ENCODE results near the gene PBX4.

PBX4 gene

GRCh38 chr19:19649155-19649554 lies 30.7 kb upstream of the PBX4 start:
- DNase-seq (ENCODE audit: low read depth): no peak

- no peak for DNase-seq (ENCODE audit: low read depth)
Measured at GRCh38 chr19:19647037-19647835, 28.7 kb upstream of the PBX4 start.

- DNase-seq (ENCODE audit: low read depth): no peak
Measured at GRCh38 chr19:19645233-19645870, 26.9 kb upstream of the PBX4 start.

DNA sequence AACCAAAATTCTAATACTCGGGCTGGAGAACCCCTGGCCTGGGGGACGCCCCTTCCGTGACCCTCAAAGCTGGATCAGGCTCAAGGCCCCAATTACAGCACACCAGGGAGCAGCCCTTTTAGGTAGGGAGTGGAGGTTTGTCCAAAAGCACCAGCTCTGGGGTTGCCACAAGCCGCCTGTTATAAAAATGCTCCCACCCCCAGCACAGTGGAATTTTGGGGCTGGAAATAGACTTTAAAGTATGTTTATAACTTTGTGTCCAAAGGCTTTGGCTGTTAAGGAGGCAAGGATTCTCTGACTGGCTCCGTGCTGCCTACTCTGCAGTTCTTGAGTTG lies 25.5 kb upstream of the PBX4 start:
- DNase-seq (ENCODE audit: low read depth): no peak

GRCh38 chr19:19643158-19644053 lies 24.9 kb upstream of the PBX4 start, which contains the start of gene GMIP:
Gene GMIP (minus strand): TSS chr19:19643657. CDS start chr19:19643529, 128 bp downstream.
- DNase-seq (ENCODE audit: low read depth): peak; percentile 63

DNA sequence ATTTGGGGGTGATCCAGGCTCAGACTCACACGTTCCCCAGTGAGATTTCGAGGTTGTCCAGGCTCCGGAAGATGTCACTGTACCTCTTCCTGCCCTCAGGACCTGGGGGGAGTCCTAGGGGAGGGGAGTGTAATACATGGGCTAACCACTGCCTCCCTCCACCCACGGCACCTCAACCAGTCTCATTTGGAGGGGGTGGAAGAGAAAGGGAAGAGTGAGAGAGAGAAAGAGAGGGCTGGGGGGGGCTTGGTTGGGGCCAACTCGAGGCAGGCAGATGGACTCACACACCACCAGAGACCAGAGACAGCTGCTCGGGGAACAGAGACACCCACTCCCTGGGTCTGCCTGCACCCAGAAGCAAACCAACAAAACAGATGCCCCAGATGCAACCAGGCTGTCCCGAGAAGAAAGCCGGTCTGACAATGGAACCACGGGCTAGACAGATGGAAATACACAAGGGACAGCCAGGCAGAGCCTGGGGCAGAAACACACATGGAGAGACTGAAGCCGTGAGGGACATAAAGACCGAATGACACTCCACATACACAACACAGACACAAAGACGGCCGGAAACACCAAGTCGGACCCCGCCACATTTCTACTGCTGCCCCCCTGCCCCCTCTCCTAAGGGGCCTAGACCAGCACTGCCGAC lies 24.1 kb upstream of the PBX4 start:
- DNase-seq (ENCODE audit: low read depth): peak; percentile 37

- DNase-seq (ENCODE audit: low read depth): no peak
Measured at GRCh38 chr19:19637523-19638251, 19.2 kb upstream of the PBX4 start.

DNA sequence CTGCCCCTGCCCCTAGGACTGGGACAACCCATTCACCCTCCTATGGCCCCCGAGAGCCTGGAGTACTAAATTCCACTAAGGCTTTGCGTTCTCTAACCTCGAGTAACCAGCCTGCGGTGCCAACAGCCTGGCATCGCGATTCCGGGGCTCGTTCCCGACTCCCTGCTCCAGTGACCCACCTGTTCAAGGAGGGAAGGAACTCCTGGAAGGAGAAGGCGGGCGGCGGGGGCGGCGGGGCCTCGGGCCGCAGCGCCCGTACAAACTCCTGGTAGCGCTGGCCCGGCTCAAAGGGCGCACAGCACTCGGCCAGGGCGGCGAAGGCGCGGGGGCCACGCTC lies 18.7 kb upstream of the PBX4 start:
- no peak for DNase-seq (ENCODE audit: low read depth)

DNA sequence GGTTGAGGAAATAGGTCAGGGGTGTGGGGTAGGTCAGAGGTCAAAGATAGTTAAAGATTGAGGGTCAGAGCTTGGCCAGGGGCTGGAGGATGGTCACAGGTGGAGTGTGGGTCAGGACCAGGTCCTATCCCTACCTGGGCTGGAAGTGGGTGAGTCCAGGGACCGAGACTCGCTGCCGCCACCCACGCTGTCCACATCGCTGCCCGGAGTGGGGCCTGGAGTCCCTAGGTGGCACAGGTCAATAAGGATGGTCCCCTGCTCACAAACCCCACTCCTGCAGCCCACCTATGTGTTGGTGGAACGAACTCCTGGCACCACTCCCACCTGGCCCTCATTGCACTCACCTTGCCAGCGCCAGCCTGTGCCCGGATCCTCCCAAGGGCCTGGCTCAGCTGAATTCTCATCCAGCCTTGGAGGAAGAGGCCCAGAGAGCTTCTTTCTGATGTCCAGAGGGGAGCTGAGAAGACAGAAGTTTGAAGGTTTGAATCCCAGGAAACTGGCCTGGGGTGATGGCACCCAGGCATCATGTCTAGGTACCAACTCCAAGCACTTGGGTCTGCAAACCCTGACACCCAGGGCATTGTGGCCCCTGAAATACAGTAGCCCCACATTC lies 18.2 kb upstream of the PBX4 start:
- no peak for DNase-seq (ENCODE audit: low read depth)

GRCh38 chr19:19635313-19635702 lies 16.8 kb upstream of the PBX4 start:
- no peak for DNase-seq (ENCODE audit: low read depth)

- no peak for DNase-seq (ENCODE audit: low read depth)
Measured at GRCh38 chr19:19634516-19635312, 16.2 kb upstream of the PBX4 start.

DNA sequence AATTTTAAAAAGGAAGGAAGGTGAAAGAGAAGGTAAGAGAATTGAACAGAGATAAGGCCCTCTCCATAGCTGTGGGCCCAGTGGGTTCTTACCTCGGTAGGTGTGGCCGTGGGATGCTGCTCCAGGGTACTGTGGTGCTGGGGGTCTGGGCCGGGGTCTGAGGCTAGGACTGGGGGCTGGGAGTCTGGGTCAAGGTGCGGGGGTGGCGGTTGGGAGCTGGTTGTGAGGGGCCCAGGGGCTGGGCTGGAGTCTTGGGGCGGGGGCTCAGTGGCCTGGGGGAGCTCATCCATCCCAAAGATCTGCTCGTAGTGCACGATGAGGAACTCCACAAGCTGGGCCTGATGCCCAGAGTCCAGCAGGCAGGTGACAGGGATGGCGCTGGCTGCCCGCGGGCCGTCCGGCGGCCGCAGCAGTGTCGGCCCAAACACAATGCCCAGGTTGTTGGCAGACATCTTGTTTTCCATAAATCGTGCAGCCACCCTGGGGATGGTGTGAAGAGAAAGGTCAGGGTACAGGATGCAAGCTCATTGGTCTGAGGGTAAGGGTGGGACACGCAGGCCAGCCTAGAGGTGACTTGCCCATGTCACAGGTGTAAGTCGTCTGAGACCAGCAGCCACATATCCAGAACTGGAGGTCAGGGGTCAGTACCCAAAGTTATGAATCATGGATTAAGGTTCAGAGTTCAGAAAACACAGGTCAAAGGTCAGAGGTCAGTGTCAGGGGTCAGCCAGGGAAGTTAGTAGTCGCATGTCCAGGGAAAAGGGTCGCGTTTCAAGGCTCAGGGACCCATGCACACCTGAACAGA lies 15.4 kb upstream of the PBX4 start:
- no peak for DNase-seq (ENCODE audit: low read depth)

GRCh38 chr19:19632661-19633060 lies 14.2 kb upstream of the PBX4 start:
- DNase-seq (ENCODE audit: low read depth): no peak

DNA sequence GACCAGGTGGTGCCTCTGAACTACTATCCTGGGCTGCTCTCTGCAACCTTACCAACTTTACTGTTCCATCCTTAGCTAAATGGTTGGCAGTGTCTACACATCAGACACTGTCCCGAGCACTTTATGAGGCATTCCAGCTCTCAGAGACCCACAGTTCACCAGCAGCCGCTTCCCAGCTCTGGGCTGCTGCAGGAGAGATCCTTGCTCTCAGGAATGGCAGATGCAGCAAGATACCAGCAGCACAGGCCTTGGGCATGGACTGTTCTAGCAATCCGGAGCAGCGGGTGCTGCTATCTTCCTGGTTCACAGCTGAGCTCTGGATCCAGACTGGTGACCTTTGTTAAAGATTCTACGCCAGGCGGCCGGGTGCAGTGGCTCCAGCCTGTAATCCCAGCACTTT lies 12.9 kb upstream of the PBX4 start:
- no peak for DNase-seq (ENCODE audit: low read depth)

DNA sequence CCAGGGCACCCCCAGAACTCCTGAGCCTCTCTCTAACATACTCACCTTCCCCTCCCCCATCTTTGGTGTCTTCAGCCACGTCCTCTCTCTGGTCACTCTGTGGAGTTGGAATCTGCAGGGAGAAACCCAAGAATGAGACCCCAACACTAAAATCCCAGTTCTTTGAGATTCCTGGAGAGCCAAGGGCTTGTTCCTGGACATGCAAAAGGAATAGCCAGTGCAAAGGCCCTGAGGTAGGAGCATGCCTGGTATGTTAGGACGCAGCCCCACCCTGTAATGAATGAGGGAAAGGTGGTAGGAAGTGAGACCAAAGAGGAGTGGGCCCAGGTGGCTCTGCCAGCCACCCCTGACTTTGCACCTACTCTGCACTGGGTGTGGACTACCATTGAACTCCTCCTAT lies 11.9 kb upstream of the PBX4 start:
- no peak for DNase-seq (ENCODE audit: low read depth)

- DNase-seq (ENCODE audit: low read depth): no peak
Measured at GRCh38 chr19:19630062-19630414, 11.6 kb upstream of the PBX4 start.

GRCh38 chr19:19628501-19629134 lies 10.1 kb upstream of the PBX4 start:
- DNase-seq (ENCODE audit: low read depth): peak; percentile 46

DNA sequence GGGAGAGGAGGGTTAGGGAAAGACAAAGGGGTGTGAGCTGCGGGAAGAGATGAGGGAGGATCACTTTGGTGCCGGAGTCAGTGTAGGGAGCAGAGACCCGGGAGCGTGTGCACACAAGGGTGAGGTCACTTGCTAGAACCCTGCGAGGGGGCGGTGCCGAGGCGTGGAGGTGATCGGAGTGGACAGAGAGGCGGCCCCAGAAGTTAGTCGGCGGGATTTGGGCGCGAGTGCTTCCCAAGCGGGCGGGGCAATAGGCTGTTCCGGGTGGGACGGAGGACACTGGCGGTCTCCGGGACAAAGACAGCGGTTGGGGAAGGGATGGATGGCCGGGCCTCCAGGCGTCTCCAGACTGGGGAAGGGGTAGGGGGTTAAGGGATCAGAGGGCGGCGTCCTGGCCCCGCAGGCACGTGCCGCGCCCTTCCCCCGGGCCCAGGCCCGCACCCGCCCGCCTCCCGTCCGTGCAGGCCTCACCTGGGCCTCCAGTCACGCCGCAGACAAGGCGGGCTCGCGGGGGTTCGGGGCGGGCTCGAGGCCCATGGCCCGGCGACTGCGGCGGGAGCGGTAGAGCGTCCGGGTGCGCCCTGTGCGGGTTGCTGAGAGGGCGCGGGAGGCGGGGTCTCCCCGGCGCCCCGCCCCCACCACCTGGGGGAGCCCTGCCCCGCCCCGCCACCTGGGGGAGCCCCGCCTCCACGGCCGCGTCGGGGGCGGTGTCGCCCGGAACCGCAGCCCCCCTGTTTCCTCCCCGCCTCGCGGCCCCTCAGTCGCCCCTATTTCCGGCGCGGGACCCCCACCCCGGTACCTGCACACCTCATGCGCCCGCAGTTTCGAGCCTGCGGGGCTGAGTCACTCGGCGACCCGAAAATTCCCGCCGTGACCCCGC lies 9.4 kb upstream of the PBX4 start, which contains the start of gene LPAR2:
Gene LPAR2, minus strand, starts transcription at position 600 of the 880 bp plus-strand sequence. CDS start 945 bp downstream, outside the sequence.
- DNase-seq (ENCODE audit: low read depth): peak; percentile 24

All from EH (cell line).